ENCODE results near the gene KTN1. TPM values are rescaled to one million over a fixed set of nuclear protein-coding genes. Genes with fewer than 3 reads are reported as not detected.

The KTN1 gene
- total RNA-seq, 1 experiment from 2014 or later = 125 TPM

DNA sequence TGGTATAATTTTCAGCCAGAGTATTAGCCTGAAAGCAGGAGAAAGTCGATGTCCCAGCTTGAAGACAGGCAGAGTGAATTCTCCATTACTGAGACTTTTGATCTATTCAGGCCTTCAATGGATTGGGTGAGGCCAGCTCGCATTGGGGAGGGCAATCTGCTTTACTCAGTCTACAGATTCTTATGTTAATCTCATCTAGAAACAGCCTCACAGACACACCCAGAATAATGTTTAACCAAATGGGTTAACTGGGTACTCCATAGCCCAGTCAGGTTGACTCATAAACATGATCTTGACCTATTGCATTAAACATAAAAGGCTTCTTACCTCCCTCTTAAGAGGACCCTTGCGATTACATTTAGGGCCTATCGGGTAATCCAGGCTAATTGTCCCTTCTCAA is 118.0 kb downstream of the KTN1 start (continued):
- TF ChIP-seq, protein P1, sequence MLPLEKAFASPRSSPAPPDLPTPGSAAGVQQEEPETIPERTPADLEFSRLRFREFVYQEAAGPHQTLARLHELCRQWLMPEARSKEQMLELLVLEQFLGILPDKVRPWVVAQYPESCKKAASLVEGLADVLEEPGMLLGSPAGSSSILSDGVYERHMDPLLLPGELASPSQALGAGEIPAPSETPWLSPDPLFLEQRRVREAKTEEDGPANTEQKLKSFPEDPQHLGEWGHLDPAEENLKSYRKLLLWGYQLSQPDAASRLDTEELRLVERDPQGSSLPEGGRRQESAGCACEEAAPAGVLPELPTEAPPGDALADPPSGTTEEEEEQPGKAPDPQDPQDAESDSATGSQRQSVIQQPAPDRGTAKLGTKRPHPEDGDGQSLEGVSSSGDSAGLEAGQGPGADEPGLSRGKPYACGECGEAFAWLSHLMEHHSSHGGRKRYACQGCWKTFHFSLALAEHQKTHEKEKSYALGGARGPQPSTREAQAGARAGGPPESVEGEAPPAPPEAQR (CRISPR knock-in tag; IDR thresholded peaks at IDR 0.05) = no peak
- TF ChIP-seq, protein P2, sequence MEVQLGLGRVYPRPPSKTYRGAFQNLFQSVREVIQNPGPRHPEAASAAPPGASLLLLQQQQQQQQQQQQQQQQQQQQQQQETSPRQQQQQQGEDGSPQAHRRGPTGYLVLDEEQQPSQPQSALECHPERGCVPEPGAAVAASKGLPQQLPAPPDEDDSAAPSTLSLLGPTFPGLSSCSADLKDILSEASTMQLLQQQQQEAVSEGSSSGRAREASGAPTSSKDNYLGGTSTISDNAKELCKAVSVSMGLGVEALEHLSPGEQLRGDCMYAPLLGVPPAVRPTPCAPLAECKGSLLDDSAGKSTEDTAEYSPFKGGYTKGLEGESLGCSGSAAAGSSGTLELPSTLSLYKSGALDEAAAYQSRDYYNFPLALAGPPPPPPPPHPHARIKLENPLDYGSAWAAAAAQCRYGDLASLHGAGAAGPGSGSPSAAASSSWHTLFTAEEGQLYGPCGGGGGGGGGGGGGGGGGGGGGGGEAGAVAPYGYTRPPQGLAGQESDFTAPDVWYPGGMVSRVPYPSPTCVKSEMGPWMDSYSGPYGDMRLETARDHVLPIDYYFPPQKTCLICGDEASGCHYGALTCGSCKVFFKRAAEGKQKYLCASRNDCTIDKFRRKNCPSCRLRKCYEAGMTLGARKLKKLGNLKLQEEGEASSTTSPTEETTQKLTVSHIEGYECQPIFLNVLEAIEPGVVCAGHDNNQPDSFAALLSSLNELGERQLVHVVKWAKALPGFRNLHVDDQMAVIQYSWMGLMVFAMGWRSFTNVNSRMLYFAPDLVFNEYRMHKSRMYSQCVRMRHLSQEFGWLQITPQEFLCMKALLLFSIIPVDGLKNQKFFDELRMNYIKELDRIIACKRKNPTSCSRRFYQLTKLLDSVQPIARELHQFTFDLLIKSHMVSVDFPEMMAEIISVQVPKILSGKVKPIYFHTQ (CRISPR knock-in tag; IDR thresholded peaks at IDR 0.05) = no peak
- TF ChIP-seq, protein P3, sequence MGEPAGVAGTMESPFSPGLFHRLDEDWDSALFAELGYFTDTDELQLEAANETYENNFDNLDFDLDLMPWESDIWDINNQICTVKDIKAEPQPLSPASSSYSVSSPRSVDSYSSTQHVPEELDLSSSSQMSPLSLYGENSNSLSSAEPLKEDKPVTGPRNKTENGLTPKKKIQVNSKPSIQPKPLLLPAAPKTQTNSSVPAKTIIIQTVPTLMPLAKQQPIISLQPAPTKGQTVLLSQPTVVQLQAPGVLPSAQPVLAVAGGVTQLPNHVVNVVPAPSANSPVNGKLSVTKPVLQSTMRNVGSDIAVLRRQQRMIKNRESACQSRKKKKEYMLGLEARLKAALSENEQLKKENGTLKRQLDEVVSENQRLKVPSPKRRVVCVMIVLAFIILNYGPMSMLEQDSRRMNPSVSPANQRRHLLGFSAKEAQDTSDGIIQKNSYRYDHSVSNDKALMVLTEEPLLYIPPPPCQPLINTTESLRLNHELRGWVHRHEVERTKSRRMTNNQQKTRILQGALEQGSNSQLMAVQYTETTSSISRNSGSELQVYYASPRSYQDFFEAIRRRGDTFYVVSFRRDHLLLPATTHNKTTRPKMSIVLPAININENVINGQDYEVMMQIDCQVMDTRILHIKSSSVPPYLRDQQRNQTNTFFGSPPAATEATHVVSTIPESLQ (CRISPR knock-in tag; IDR thresholded peaks at IDR 0.05) = no peak
- TF ChIP-seq ZNF396 (CRISPR knock-in tag; IDR thresholded peaks at IDR 0.05; ENCODE audit: borderline replicate concordance) (no peak), NFATC4 (CRISPR knock-in tag; IDR thresholded peaks at IDR 0.05) (no peak), NR1H2 (CRISPR knock-in tag; IDR thresholded peaks at IDR 0.05) (no peak)
- TF ChIP-seq, protein P4, sequence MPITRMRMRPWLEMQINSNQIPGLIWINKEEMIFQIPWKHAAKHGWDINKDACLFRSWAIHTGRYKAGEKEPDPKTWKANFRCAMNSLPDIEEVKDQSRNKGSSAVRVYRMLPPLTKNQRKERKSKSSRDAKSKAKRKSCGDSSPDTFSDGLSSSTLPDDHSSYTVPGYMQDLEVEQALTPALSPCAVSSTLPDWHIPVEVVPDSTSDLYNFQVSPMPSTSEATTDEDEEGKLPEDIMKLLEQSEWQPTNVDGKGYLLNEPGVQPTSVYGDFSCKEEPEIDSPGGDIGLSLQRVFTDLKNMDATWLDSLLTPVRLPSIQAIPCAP (CRISPR knock-in tag; IDR thresholded peaks at IDR 0.05) = no peak
- TF ChIP-seq, protein P5, sequence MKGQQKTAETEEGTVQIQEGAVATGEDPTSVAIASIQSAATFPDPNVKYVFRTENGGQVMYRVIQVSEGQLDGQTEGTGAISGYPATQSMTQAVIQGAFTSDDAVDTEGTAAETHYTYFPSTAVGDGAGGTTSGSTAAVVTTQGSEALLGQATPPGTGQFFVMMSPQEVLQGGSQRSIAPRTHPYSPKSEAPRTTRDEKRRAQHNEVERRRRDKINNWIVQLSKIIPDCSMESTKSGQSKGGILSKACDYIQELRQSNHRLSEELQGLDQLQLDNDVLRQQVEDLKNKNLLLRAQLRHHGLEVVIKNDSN (CRISPR knock-in tag; IDR thresholded peaks at IDR 0.05) = no peak
- TF ChIP-seq, protein P6, sequence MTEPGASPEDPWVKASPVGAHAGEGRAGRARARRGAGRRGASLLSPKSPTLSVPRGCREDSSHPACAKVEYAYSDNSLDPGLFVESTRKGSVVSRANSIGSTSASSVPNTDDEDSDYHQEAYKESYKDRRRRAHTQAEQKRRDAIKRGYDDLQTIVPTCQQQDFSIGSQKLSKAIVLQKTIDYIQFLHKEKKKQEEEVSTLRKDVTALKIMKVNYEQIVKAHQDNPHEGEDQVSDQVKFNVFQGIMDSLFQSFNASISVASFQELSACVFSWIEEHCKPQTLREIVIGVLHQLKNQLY (CRISPR knock-in tag; IDR thresholded peaks at IDR 0.05) = no peak

DNA sequence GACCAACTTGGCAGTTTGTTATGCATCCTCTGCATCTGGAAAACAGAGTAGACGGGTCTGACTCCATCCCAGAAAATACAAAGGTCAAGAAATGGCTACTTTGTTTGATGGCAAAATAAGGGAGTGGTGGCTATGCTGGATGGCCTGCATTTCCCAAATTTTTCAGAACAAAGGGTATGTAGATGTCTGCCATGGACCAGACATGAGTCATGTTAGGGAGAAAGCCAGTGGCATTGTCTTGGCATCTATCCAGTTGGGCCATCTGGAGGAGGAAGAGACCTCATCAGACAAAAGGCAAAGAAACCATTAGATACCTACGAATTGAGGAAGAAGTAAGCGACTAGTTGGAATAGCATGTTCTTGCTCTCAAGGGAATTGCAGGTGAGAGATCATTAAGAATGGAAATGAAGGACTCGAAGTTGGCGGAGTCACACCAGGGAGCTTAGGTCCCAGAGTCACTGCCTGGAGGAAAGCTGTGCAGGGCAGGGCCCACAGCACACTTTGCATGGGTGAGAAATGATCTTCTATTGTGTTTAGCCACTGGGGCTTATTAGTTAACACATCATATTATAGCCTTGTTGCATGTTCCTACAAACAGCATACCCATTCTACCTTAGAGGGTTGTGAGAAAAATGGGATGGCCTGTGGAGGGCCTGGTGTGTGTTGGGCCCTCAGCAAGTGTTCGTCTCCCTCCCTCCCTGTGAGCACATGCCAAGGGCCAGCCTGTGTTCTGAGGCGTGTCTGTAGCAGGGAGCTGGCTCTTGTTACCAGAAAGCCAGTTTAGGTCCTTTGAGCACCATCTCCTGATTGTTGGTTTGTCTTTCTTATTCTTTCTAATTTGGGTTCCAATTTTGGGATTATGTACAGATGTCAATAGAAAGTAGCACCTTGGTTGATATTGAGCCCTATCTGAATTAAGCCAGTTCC is 119.4 kb downstream of the KTN1 start:
- ChIA-PET POLR2A (no interaction called here), CTCF (no interaction called here)
- H3K4me1 Mint-ChIP-seq = peaks cover 26% of the 10 kb centered on the region
- H3K27me3 Mint-ChIP-seq (ENCODE audit: low read depth) = no peaks in the 10 kb centered on the region
- peaks cover 16% of the 10 kb centered on the region for H3K9me3 Mint-ChIP-seq
- ATAC-seq (peak; percentile 58), DNase-seq (ENCODE audit: low spot score) (no peak)
- H3K27ac Mint-ChIP-seq = no peak overlapping the region
- H3K4me3 Mint-ChIP-seq = no peak overlapping the region
- peaks cover 8% of the 10 kb centered on the region for H3K36me3 Mint-ChIP-seq
- TF ChIP-seq, protein P7, sequence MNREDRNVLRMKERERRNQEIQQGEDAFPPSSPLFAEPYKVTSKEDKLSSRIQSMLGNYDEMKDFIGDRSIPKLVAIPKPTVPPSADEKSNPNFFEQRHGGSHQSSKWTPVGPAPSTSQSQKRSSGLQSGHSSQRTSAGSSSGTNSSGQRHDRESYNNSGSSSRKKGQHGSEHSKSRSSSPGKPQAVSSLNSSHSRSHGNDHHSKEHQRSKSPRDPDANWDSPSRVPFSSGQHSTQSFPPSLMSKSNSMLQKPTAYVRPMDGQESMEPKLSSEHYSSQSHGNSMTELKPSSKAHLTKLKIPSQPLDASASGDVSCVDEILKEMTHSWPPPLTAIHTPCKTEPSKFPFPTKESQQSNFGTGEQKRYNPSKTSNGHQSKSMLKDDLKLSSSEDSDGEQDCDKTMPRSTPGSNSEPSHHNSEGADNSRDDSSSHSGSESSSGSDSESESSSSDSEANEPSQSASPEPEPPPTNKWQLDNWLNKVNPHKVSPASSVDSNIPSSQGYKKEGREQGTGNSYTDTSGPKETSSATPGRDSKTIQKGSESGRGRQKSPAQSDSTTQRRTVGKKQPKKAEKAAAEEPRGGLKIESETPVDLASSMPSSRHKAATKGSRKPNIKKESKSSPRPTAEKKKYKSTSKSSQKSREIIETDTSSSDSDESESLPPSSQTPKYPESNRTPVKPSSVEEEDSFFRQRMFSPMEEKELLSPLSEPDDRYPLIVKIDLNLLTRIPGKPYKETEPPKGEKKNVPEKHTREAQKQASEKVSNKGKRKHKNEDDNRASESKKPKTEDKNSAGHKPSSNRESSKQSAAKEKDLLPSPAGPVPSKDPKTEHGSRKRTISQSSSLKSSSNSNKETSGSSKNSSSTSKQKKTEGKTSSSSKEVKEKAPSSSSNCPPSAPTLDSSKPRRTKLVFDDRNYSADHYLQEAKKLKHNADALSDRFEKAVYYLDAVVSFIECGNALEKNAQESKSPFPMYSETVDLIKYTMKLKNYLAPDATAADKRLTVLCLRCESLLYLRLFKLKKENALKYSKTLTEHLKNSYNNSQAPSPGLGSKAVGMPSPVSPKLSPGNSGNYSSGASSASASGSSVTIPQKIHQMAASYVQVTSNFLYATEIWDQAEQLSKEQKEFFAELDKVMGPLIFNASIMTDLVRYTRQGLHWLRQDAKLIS (CRISPR knock-in tag; IDR thresholded peaks at IDR 0.05; ENCODE audit: borderline replicate concordance) = no peak
- TF ChIP-seq, protein P8, sequence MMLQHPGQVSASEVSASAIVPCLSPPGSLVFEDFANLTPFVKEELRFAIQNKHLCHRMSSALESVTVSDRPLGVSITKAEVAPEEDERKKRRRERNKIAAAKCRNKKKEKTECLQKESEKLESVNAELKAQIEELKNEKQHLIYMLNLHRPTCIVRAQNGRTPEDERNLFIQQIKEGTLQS (CRISPR knock-in tag; conservative IDR thresholded peaks at IDR 0.05) = no peak
- TF ChIP-seq, protein P9, sequence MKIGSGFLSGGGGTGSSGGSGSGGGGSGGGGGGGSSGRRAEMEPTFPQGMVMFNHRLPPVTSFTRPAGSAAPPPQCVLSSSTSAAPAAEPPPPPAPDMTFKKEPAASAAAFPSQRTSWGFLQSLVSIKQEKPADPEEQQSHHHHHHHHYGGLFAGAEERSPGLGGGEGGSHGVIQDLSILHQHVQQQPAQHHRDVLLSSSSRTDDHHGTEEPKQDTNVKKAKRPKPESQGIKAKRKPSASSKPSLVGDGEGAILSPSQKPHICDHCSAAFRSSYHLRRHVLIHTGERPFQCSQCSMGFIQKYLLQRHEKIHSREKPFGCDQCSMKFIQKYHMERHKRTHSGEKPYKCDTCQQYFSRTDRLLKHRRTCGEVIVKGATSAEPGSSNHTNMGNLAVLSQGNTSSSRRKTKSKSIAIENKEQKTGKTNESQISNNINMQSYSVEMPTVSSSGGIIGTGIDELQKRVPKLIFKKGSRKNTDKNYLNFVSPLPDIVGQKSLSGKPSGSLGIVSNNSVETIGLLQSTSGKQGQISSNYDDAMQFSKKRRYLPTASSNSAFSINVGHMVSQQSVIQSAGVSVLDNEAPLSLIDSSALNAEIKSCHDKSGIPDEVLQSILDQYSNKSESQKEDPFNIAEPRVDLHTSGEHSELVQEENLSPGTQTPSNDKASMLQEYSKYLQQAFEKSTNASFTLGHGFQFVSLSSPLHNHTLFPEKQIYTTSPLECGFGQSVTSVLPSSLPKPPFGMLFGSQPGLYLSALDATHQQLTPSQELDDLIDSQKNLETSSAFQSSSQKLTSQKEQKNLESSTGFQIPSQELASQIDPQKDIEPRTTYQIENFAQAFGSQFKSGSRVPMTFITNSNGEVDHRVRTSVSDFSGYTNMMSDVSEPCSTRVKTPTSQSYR (CRISPR knock-in tag; IDR thresholded peaks at IDR 0.05) = no peak
- TF ChIP-seq TEAD1 (CRISPR knock-in tag; IDR thresholded peaks at IDR 0.05) (no peak), SMAD4 (CRISPR knock-in tag; IDR thresholded peaks at IDR 0.05) (no peak), ZNF423 (CRISPR knock-in tag; IDR thresholded peaks at IDR 0.05) (no peak)
- TF ChIP-seq, protein P10, sequence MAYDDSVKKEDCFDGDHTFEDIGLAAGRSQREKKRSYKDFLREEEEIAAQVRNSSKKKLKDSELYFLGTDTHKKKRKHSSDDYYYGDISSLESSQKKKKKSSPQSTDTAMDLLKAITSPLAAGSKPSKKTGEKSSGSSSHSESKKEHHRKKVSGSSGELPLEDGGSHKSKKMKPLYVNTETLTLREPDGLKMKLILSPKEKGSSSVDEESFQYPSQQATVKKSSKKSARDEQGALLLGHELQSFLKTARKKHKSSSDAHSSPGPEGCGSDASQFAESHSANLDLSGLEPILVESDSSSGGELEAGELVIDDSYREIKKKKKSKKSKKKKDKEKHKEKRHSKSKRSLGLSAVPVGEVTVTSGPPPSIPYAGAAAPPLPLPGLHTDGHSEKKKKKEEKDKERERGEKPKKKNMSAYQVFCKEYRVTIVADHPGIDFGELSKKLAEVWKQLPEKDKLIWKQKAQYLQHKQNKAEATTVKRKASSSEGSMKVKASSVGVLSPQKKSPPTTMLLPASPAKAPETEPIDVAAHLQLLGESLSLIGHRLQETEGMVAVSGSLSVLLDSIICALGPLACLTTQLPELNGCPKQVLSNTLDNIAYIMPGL (CRISPR knock-in tag; IDR thresholded peaks at IDR 0.05) = no peak
